GM12878 (cell line): Measurements from ENCODE around the gene SCRT2.

Experiments used
- CTCF ChIP-seq, 3 experiments: IDR thresholded peaks in 2 of 3; conservative IDR thresholded peaks in 1 of 3; 2 replicates each; pipeline ENCODE4 v1.5.1; 2011; ENCODE audit warnings: low read depth in 3 of 3, low read length in 3 of 3, mild to moderate bottlenecking in 3 of 3, control low read depth in 2 of 3, moderate library complexity in 2 of 3, inconsistent platforms in 1 of 3, mixed read lengths in 1 of 3; ENCODE audit not compliant: control insufficient read depth in 2 of 3, insufficient read depth in 1 of 3; ENCODE audit errors: extremely low read depth in 1 of 3
- ELK1 ChIP-seq: IDR thresholded peaks from 2 replicates; pipeline ENCODE4 v1.6.1; 2012; ENCODE audit warnings: low read depth, low read length, improper control_type of control experiment
- MAX ChIP-seq: IDR thresholded peaks from 2 replicates; pipeline ENCODE4 v1.6.1; 2012; ENCODE audit warnings: low read depth, low read length, improper control_type of control experiment
- MYC ChIP-seq: IDR thresholded peaks from 2 replicates; pipeline ENCODE4 v1.6.1; 2011; ENCODE audit warnings: mild to moderate bottlenecking, low read length, moderate library complexity, inconsistent platforms; ENCODE audit not compliant: insufficient read depth, insufficient replicate concordance, insufficient read length, severe bottlenecking
- NFXL1 ChIP-seq: fragments of 450-650 bp; IDR thresholded peaks from 2 replicates; pipeline ENCODE4 v1.6.1; 2017; ENCODE audit warnings: antibody characterized with exemption, mild to moderate bottlenecking, borderline replicate concordance
- POLR2AphosphoS2 ChIP-seq: IDR thresholded peaks from 2 replicates; pipeline ENCODE4 v1.6.1; 2011; ENCODE audit warnings: low read depth, mild to moderate bottlenecking, low read length, improper control_type of control experiment, moderate library complexity
- POLR2AphosphoS5 ChIP-seq: IDR thresholded peaks from 2 replicates; pipeline ENCODE4 v1.6.1; 2011; ENCODE audit warnings: mild to moderate bottlenecking, low read length, inconsistent platforms
- PRDM15 ChIP-seq: fragments of 450-650 bp; formaldehyde crosslinking; IDR thresholded peaks from 2 replicates; pipeline ENCODE4 v1.4.0; 2020; ENCODE audit warnings: mild to moderate bottlenecking, moderate library complexity
- RAD21 ChIP-seq: IDR thresholded peaks from 2 replicates; pipeline ENCODE4 v1.6.1; 2011; ENCODE audit warnings: mild to moderate bottlenecking, low read depth, low read length, moderate library complexity; ENCODE audit not compliant: insufficient read depth

- no peak for TF ChIP-seq RAD21
- TF ChIP-seq NFXL1 = peak; percentile 78; the same call in 1 of the 2 replicates
- TF ChIP-seq MYC = no peak
- TF ChIP-seq POLR2AphosphoS2 = no peak
- TF ChIP-seq MAX = no peak; the same call in 1 of the 2 replicates
- TF ChIP-seq POLR2AphosphoS5 = 0 out of 2 replicates have a peak, but pooled peaks have one; percentile 65
- no peak for TF ChIP-seq PRDM15 (CRISPR knock-in tag)
- no peak for TF ChIP-seq CTCF (IDR thresholded peaks at IDR 0.05 in 2 of 3, conservative IDR thresholded peaks at IDR 0.05 in 1 of 3; ENCODE audit: control insufficient read depth in 2 of 3, extremely low read depth in 1 of 3, insufficient read depth in 1 of 3, low read depth in 3 of 3, low read length in 3 of 3)
- TF ChIP-seq ELK1 = no peak
These were observed 22.9 kb downstream of the SCRT2 start for GRCh38 chr20:652615-653109.
